Mucosa of gallbladder (tissue), 1 donor: Measurements from ENCODE around the gene GNAQ. TPM values are rescaled to one million over a fixed set of nuclear protein-coding genes. Genes with fewer than 3 reads are reported as not detected.
"Not testable (repeated sequence)": the region's sequence is repeated elsewhere in the genome, so short reads cannot be mapped to it uniquely, and the experiment has no call there.

ENCODE experiments used
- DNase-seq: peaks from one replicate; pipeline ENCODE4 v3.0.0-alpha.2; 2020; ENCODE audit warnings: low spot score
- total RNA-seq: library from RNA; stranded (reverse); gene quantifications from one replicate; pipeline ENCODE4 v1.2.1, GENCODE V29; 2021
- donor health status: DM: no; HTN: no; CAD: no.

The GNAQ gene
- total RNA-seq, 1 donor from 2014 or later: 83.6 TPM

GRCh38 chr9:77877976-77878375 is 153.6 kb downstream of the GNAQ start:
- DNase-seq: no peak

- DNase-seq: no peak
These were observed 155.0 kb downstream of the GNAQ start for GRCh38 chr9:77876590-77876989.

DNA sequence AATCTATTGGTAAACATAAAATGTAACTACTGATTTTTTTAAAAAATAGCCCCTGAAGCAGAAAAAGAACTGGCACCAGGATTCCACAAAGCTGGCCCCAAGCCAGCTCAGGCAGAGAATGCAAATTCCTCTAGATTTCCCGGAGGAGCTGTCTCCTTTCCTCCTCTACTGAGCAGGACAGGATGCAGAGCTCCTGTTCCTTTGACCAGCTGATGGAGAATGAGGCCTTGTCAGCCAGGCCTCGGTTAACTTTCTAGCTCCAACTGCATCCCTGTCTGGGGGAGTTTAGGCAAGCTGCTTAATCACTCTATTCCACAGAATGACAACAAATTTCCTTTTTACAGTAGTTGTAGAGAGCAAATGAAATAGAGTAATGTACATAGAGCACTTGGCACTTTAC is 155.5 kb downstream of the GNAQ start:
- no peak for DNase-seq

- no peak for DNase-seq
These were observed 158.7 kb downstream of the GNAQ start for GRCh38 chr9:77872863-77873262.

GRCh38 chr9:77872177-77872576 is 159.4 kb downstream of the GNAQ start:
- DNase-seq: no peak

DNA sequence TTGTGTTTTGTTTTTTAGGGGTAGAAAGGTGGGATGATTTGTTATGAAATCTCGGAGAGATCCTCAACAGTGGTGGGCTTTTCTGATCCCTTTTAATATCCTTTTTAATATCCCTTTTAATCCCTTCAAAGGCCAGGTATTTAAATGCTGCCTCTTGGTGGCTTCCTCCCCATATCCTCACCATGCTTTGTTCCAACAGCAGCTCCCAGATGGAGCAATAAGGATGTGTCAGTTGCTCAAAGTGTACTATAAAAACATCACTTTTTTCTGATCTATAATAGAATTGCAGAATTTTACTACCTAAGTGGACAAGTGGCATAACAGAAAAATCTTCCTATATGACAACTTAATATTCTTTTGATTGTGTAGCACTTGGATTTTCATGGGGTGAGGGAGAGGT is 160.1 kb downstream of the GNAQ start:
- no peak for DNase-seq

GRCh38 chr9:77866878-77867277 is 164.7 kb downstream of the GNAQ start:
- DNase-seq: no peak

GRCh38 chr9:77865385-77866047 is 166.1 kb downstream of the GNAQ start:
- no peak for DNase-seq

DNA sequence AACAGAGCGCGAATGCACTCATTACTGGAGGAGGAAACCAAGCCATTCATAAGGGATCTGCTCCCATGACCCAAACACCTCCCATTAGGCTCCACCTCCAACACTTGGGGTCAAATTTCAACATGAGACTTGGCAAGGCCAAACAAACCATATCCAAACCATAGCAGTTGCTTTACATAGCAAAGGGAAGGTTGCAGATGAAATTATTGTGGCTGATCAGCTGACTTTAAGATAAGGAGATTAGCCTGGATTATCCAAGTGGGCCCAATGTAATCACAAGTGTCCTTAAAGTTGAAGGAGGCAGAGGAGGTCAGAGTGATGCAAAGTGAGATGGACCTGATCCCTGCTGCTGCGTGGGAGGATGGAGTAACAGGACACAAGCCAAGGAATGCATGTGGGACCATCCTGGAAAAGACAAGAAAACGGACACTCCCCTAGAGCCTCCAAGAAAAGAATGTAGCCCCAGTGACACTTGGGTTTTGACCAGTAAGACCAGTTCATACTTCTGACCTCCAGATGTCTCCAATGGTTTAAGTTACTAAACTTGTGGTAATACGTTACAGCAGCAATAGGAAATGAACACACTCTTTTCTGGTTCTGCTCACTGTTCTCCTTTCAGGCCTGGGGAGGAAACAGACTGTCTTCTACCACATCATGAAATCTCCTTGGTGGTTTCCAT is 167.3 kb downstream of the GNAQ start:
- DNase-seq: no peak

- not testable (repeated sequence) for DNase-seq
These were observed 168.0 kb downstream of the GNAQ start for GRCh38 chr9:77863638-77864037.

- DNase-seq: not testable (repeated sequence)
These were observed 170.7 kb downstream of the GNAQ start for GRCh38 chr9:77860953-77861352.

- DNase-seq: no peak
These were observed 173.9 kb downstream of the GNAQ start for GRCh38 chr9:77857513-77858259.

GRCh38 chr9:77856615-77857014 is 175.0 kb downstream of the GNAQ start:
- DNase-seq: no peak

DNA sequence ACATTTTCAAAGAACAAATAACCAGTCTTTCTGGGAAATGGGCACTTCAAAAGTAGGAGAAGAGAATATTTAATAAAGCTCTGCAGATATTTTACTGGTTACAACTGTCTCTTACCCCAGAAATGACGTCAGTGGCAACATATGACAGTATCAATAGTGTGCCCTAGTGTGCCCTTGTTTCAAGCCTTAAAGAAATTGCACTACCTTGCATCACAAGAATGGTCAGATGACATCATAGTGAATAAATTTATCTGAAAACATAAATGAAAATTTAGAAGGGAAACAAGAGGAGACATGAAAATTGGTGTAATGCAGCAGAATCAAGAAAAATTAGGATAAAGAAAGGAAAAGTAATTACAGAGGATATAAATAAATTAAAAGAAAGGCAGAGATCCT is 176.7 kb downstream of the GNAQ start:
- DNase-seq: no peak

DNA sequence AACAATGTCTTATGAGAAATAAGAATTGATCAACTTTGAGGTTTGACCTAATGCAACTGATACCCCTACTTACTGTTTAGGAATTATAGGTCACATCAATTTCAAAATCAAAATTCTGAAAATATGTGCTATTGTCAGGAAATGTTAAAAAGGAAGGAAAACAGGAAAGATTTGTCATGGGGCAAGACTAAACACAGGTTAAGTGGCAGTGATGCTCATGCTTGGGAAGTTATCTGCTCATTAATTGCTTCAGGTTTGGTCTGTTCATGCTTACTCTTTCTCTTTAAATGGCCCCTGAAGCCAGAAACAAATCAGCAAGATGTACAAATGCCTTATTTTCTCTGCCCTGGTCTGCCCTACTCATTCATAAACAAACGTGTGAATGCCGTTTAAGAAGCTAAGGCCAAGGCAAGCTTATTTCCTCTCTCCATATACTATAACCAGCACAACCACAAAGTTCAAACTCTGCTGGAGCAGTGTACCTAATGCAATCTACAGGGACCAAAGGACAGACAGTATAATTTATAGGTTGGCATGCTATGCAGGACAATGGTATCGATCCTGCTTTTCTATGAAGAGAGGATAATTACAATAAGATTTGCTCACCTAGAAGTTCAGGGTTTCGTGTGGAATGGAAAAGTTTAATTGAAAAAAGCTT is 177.2 kb downstream of the GNAQ start:
- DNase-seq: no peak

- no peak for DNase-seq
These were observed 177.9 kb downstream of the GNAQ start for GRCh38 chr9:77853716-77854115.

- DNase-seq: no peak
These were observed 179.6 kb downstream of the GNAQ start for GRCh38 chr9:77851882-77852595.

DNA sequence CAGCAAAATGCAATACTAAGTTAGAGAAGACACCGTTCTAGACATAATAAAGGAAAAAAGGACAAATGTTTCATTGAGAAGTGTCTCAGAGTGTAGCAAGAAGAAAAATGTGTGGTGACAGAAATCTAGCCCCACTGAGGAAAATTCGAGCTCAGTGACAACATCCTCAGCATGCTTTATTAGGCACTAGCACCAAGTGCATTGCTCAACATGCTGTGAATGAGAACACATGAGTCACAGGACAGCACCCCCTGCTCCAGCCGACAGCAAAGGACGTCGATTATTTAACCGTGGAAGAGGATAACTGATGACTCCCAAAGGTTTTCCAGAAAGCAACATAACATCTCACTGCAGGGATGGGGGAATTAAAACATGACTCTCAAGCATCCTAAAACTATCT is 182.7 kb downstream of the GNAQ start:
- peak; percentile 41 for DNase-seq

DNA sequence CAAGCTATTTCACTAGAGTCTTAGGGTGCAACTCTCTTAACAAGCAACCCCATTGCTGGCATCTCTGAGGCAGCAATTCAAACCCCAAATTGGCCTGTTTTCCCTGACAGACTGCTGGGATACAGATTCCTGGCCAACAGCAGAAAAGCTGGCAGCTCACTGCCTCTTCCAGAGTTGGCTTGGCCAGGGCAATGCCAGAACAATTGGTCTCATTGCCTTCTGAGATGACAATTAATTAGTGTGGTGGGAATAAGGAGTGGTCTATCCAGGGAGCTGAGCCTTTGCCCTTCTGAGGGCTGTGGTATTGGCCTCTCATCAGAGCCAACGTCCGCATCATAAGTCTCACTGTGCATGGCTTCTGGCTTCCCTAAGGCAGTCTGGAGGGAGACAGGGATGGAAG is 183.2 kb downstream of the GNAQ start:
- no peak for DNase-seq

- no peak for DNase-seq
These were observed 184.0 kb downstream of the GNAQ start for GRCh38 chr9:77847626-77848025.

DNA sequence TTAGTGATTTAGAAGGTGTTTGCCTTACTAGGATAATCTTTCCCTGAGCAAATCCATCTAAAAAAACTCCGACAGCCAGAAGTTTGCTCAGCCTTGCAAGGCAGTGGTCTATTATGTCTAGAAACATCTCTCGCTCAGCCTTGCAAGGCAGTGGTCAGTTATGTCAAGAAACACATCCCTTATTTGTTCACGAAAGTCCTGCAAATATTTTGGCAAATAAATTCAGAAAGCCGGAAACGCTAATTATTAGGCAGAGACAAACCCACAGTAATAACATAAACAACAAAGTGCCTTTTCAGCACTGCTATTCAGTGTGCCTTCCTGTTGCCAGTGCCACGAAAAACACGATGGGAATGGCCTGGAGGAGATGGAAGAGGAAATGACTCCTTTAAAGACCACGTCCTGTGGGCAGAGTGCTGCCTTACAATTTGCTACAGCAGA is 184.5 kb downstream of the GNAQ start:
- no peak for DNase-seq

- no peak for DNase-seq
These were observed 187.2 kb downstream of the GNAQ start for GRCh38 chr9:77844415-77844814.
